ENCODE data around the gene SEZ6L2. TPM values are rescaled to one million over a fixed set of nuclear protein-coding genes. Genes with fewer than 3 reads are reported as not detected.
"Not testable (repeated sequence)": the region's sequence is repeated elsewhere in the genome, so short reads cannot be mapped to it uniquely, and the experiment has no call there.

Gene SEZ6L2
- total RNA-seq, 1 donor from 2014 or later: 19.3 TPM

DNA sequence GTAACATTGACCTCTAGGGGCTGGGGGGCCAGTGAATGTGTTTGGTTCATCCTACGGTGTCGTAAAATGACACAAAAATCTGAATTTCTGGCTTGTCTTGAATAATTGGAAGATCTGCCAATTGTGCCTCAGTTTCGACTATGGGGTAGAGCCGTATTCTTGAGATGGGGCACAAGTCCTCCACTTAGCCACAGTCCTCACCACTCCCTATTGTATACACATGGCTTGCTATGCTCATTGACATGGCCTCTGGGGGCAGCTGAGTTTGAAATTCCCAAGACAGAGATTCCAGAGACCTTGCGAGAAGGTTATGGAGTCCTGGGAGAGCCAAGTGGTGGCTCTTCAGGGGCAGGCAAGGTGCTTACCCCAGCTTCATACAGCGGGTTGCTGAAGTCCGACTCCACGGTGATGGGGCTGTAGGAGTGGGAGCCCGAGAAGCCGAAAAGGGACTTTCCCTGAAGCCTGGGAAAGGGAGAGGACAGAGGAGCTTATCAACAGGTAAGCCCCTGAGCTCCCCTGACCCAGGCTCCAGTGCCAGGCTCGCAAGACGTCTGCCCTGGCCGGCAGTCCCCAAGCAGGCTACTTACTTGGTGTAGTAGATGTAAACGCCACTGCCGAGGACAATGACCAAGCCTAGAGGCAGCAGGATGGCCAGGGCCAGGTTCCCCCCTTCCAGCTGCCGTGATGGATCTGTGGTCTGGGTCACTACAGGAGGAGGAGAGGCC lies 27.4 kb downstream of the SEZ6L2 start:
- Mint-ChIP-seq H3K27ac (no peak overlapping the region), H3K27me3 (peaks cover 27% of the 10 kb centered on the region), H3K9me3 (no peaks in the 10 kb centered on the region), H3K4me3 (no peak overlapping the region), H3K4me1 (ENCODE audit: unreplicated experiment) (no peaks in the 10 kb centered on the region), H3K36me3 (no peaks in the 10 kb centered on the region)
- DNase-seq (ENCODE audit: extremely low spot score, unreplicated experiment): no peak
- TF ChIP-seq, protein P1, sequence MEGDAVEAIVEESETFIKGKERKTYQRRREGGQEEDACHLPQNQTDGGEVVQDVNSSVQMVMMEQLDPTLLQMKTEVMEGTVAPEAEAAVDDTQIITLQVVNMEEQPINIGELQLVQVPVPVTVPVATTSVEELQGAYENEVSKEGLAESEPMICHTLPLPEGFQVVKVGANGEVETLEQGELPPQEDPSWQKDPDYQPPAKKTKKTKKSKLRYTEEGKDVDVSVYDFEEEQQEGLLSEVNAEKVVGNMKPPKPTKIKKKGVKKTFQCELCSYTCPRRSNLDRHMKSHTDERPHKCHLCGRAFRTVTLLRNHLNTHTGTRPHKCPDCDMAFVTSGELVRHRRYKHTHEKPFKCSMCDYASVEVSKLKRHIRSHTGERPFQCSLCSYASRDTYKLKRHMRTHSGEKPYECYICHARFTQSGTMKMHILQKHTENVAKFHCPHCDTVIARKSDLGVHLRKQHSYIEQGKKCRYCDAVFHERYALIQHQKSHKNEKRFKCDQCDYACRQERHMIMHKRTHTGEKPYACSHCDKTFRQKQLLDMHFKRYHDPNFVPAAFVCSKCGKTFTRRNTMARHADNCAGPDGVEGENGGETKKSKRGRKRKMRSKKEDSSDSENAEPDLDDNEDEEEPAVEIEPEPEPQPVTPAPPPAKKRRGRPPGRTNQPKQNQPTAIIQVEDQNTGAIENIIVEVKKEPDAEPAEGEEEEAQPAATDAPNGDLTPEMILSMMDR (conservative IDR thresholded peaks at IDR 0.05): no peak

DNA sequence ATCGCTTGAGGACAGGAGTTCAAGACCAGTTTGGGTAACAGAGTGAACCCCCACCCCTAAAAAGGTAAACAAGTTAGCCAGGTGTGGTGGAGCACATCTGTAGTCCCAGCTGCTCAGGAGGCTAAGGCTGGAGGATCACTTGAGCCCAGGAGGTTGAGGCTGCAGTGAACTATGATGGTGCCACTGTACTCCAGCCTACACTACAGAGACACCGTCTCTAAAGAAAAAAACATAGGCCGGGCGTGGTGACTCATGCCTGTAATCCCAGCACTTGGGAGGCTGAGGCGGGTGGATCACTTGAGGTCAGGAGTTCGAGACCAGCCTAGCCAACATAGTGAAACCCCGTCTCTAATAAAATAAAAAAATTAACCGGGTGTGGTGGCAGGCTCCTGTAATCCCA lies 30.3 kb downstream of the SEZ6L2 start:
- H3K36me3 Mint-ChIP-seq; DNase-seq (ENCODE audit: extremely low spot score, unreplicated experiment): not testable (repeated sequence)

DNA sequence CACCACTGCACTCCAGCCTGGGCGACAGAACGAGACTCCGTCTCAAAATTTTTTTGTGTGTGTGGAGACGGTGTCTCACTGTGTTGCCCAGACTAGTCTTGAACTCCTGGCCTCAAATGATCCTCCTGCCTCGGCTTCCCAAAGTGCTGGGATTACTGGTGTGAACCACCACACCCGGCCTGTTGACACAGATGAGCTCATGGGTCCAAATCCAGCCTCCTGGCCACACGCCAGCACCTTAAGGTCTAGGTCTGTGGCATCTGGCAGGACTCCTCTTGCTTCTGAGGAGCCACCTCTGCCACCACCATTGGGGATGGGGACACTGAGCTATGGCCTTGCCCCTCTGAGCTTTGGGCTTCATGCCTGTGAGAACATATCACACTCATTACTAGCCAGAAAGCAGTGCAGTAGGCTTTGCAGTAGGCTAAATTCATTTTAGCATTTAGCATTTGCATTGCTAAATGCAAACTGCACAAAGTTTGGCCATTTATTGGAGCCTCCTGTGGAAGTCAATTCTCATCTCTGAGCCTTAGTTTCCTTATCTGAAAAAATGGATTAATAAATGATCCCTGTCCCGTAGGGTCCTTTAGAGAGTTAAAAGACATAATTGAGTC lies 30.8 kb downstream of the SEZ6L2 start:
- Mint-ChIP-seq H3K27me3 (no peaks in the 10 kb centered on the region), H3K9me3 (no peaks in the 10 kb centered on the region), H3K36me3 (no peaks in the 10 kb centered on the region), H3K4me3 (no peak overlapping the region), H3K4me1 (ENCODE audit: unreplicated experiment) (peaks cover 1% of the 10 kb centered on the region), H3K27ac (no peak overlapping the region)
- no peak for DNase-seq (ENCODE audit: extremely low spot score, unreplicated experiment)
- TF ChIP-seq, protein P1 (conservative IDR thresholded peaks at IDR 0.05): no peak

More for the DNA sequence above, 30.3 kb downstream of the SEZ6L2 start:
- H3K9me3 Mint-ChIP-seq; H3K27ac Mint-ChIP-seq; H3K4me3 Mint-ChIP-seq; H3K4me1 Mint-ChIP-seq (ENCODE audit: unreplicated experiment); H3K27me3 Mint-ChIP-seq: not testable (repeated sequence)

DNA sequence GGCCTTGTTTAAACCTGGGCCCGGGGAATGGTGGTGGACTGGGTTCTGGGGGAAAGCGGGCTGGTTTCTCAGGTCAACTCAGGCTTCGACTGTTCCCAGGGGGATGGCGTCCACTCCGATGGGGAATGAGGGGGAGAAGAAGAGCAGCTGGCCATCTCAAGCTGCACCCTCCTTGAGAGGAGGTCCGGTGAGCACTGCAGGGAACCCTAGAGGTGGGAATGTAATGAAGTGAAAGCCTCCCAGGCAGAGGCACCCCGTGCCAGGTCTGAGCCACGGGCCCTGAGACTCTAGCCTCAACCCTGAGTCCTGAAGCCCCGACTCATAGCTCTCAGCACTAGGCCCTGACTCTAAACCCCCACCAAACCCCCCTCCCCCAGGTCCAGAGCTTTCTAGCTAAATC lies 35.1 kb downstream of the SEZ6L2 start:
- Mint-ChIP-seq H3K9me3 (no peaks in the 10 kb centered on the region), H3K27me3 (no peaks in the 10 kb centered on the region), H3K4me1 (ENCODE audit: unreplicated experiment) (peaks cover 15% of the 10 kb centered on the region), H3K4me3 (no peak overlapping the region), H3K36me3 (peaks cover 4% of the 10 kb centered on the region), H3K27ac (no peak overlapping the region)
- DNase-seq (ENCODE audit: extremely low spot score, unreplicated experiment): no peak
- TF ChIP-seq, protein P1 (conservative IDR thresholded peaks at IDR 0.05): no peak

DNA sequence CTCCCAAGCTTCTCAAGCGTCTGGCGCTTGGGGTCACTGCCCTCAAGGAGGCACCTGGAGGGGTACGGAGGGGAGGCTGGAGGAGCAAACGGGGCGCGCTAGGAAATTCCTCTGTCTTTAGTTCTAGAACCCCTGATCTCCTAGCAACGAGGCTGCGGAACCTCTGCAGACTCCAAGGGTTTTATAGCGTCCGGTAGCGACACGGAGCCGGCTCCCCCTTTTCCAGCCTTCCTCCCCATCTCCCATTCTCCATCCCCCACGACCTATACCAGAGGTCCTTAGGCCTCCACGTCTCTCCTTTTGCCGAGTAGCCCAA lies 35.7 kb downstream of the SEZ6L2 start:
- Mint-ChIP-seq H3K27ac (peak overlapping the region; percentile 100), H3K9me3 (no peaks in the 10 kb centered on the region), H3K27me3 (no peaks in the 10 kb centered on the region), H3K4me1 (ENCODE audit: unreplicated experiment) (peaks cover 15% of the 10 kb centered on the region), H3K36me3 (peaks cover 4% of the 10 kb centered on the region), H3K4me3 (peak overlapping the region; percentile 93)
- TF ChIP-seq, protein P1 (conservative IDR thresholded peaks at IDR 0.05): no peak
- no peak for DNase-seq (ENCODE audit: extremely low spot score, unreplicated experiment)

DNA sequence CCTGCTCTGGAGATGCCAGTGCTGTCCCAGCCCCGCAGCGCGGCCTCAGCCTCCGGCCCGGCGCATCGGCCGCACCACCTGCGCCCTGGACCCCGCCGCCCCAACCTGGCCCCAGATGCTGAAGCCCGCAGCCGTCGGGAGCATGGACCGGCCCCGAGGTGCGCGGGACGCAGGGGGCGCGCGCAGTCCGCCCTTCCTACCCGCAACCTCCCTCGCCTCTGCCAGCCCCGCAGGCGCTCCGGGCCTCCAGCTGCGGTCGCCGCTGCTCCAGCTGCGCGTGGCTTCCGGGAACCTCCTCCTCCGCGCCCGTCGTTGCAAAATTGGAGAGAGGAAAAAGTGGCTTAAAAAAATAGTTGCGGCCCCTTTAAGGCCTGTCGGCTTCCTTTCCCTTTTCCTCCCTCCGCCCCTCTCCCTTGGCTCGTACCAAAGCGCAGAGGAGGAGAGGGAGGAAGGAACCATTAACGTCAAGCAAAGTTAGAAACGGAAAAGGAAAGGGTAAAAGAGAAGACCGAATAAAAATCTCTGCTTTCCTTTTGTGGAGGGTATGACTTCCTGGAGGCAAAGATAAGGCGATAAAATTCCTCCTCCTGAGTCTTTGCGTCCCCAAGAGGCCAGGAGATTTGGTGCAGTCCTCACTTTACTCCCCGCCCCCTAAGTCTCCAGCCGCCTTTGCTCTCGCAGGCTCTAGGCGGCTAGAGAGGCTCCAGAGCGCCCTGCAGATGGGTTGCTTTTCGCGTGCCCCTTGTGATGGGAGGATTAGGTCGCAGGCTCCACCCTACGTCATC lies 36.3 kb downstream of the SEZ6L2 start, which contains the start of gene CDIPT:
TSS of gene CDIPT (minus strand) at position 343 of the 785 bp plus-strand sequence. CDS start 369 bp downstream, outside the sequence.
- peak; percentile 90 for DNase-seq (ENCODE audit: extremely low spot score, unreplicated experiment)
- H3K4me3 Mint-ChIP-seq: peak within 1 kb of the TSS; percentile 98

More for the DNA sequence above, 36.3 kb downstream of the SEZ6L2 start, which contains the start of gene CDIPT:
- H3K36me3 Mint-ChIP-seq: peaks cover 8% of the 10 kb centered on the region
- peak within 1 kb of the TSS; percentile 100 for H3K27ac Mint-ChIP-seq
- H3K9me3 Mint-ChIP-seq: no peaks in the 10 kb centered on the region
- peaks cover 15% of the 10 kb centered on the region for H3K4me1 Mint-ChIP-seq (ENCODE audit: unreplicated experiment)
- H3K27me3 Mint-ChIP-seq: no peaks in the 10 kb centered on the region
- TF ChIP-seq, protein P1 (conservative IDR thresholded peaks at IDR 0.05): peak; percentile 74

Measured in type B pancreatic cell (in vitro differentiated cells).